Karpas-422 (cell line): ENCODE results near the gene CFAP100. TPM values are rescaled to one million over a fixed set of nuclear protein-coding genes. Genes with fewer than 3 reads are reported as not detected.

Experiments
- DNase-seq: peaks from one replicate; pipeline ENCODE4 v3.0.0-alpha.2; 2015
- H2AFZ ChIP-seq: fragments of 200-600 bp; sonication (generic); 2 replicates; pipeline ENCODE4 v1.6.1; 2014; ENCODE audit warnings: antibody characterized with exemption, low read length, mixed read lengths
- H3K27ac ChIP-seq: fragments of 200-600 bp; sonication (generic); 2 replicates; pipeline ENCODE4 v1.5.1; 2014; ENCODE audit warnings: mild to moderate bottlenecking, low read length, moderate library complexity
- H3K27me3 ChIP-seq: fragments of 200-600 bp; sonication (generic); 2 replicates; pipeline ENCODE4 v1.6.1; 2014; ENCODE audit warnings: low read length, mixed read lengths
- H3K36me3 ChIP-seq: fragments of 200-600 bp; sonication (generic); 2 replicates; pipeline ENCODE4 v1.6.1; 2014; ENCODE audit warnings: low read length, mixed read lengths; ENCODE audit not compliant: insufficient read depth
- H3K4me1 ChIP-seq: fragments of 200-600 bp; sonication (generic); 2 replicates; pipeline ENCODE4 v1.6.1; 2014; ENCODE audit warnings: mild to moderate bottlenecking, low read length, mixed read lengths
- H3K4me2 ChIP-seq: fragments of 200-600 bp; sonication (generic); 2 replicates; pipeline ENCODE4 v1.6.1; 2014; ENCODE audit warnings: low read length, low read depth, mild to moderate bottlenecking; ENCODE audit not compliant: poor library complexity, severe bottlenecking
- H3K4me3 ChIP-seq: fragments of 200-600 bp; sonication (generic); 2 replicates; pipeline ENCODE4 v1.5.1; 2014; ENCODE audit warnings: mild to moderate bottlenecking, antibody characterized with exemption, low read length, mixed read lengths
- H3K79me2 ChIP-seq: fragments of 200-600 bp; sonication (generic); 2 replicates; pipeline ENCODE4 v1.6.1; 2014; ENCODE audit warnings: mild to moderate bottlenecking, low read length, mixed read lengths
- H3K9ac ChIP-seq: fragments of 200-600 bp; sonication (generic); 2 replicates; pipeline ENCODE4 v1.6.0; 2014; ENCODE audit warnings: low read length
- H3K9me2 ChIP-seq: fragments of 200-600 bp; sonication (generic), shearing (Covaris generic); replicated peaks from 2 replicates; pipeline ENCODE4 v1.6.0; 2014; ENCODE audit warnings: mild to moderate bottlenecking, low read length, moderate library complexity; ENCODE audit not compliant: insufficient read depth
- H3K9me3 ChIP-seq: fragments of 300-700, 200-600 bp; sonication (generic); 2 replicates; pipeline ENCODE4 v1.6.1; 2014; ENCODE audit warnings: low read length, mixed read lengths
- H4K20me1 ChIP-seq: fragments of 200-600 bp; sonication (generic); 2 replicates; pipeline ENCODE4 v1.6.1; 2014; ENCODE audit warnings: mild to moderate bottlenecking, antibody characterized with exemption, low read length, low read depth; ENCODE audit not compliant: insufficient read depth
- total RNA-seq: library from RNA; depleted of rRNA; stranded (reverse); fragments of >200 nt; shearing (Covaris generic); gene quantifications from 2 replicates; pipeline ENCODE4 v1.2.3, GENCODE V29; 2014; ENCODE audit warnings: low replicate concordance

CFAP100 gene
- total RNA-seq, 1 experiment from 2014 or later, result not detected

GRCh38 chr3:126476166-126477060 is 81.7 kb downstream of the CFAP100 start:
- Histone ChIP-seq H3K9ac (no peak overlapping the region), H3K79me2 (peaks cover 37% of the 10 kb centered on the region)

GRCh38 chr3:126477061-126477380 is 82.3 kb downstream of the CFAP100 start:
- Histone ChIP-seq H2AFZ (no peak overlapping the region), H3K9me3 (no peaks in the 10 kb centered on the region), H3K9me2 (no peaks in the 10 kb centered on the region), H3K4me1 (peaks cover 27% of the 10 kb centered on the region), H3K4me3 (no peak overlapping the region), H3K27me3 (no peaks in the 10 kb centered on the region), H3K36me3 (peaks cover 4% of the 10 kb centered on the region; the same call in 1 of the 2 replicates), H3K4me2 (no peak overlapping the region), H3K27ac (no peak overlapping the region), H4K20me1 (peaks cover 14% of the 10 kb centered on the region; the same call in 1 of the 2 replicates), H3K9ac (no peak overlapping the region), H3K79me2 (peaks cover 31% of the 10 kb centered on the region)
- no peak for DNase-seq

More at GRCh38 chr3:126476166-126477060, 81.7 kb downstream of the CFAP100 start:
- Histone ChIP-seq H2AFZ (0 out of 2 replicates have a peak overlapping the region, but pooled peaks have one; percentile 43), H3K27ac (no peak overlapping the region), H3K9me2 (no peaks in the 10 kb centered on the region), H3K36me3 (peaks cover 10% of the 10 kb centered on the region; the same call in 1 of the 2 replicates), H3K27me3 (no peaks in the 10 kb centered on the region), H3K4me1 (peaks cover 27% of the 10 kb centered on the region), H3K4me3 (no peak overlapping the region), H3K9me3 (no peaks in the 10 kb centered on the region), H4K20me1 (peaks cover 14% of the 10 kb centered on the region; the same call in 1 of the 2 replicates), H3K4me2 (no peak overlapping the region)
- peak; percentile 53 for DNase-seq

GRCh38 chr3:126478581-126479310 is 84.0 kb downstream of the CFAP100 start:
- Histone ChIP-seq H3K9ac (no peak overlapping the region), H3K27me3 (no peaks in the 10 kb centered on the region), H3K4me3 (no peak overlapping the region), H3K9me2 (no peaks in the 10 kb centered on the region), H3K27ac (no peak overlapping the region), H3K36me3 (no peaks in the 10 kb centered on the region), H3K4me1 (peaks cover 10% of the 10 kb centered on the region), H3K9me3 (no peaks in the 10 kb centered on the region), H4K20me1 (peaks cover 6% of the 10 kb centered on the region; the same call in 1 of the 2 replicates), H3K4me2 (no peak overlapping the region), H2AFZ (no peak overlapping the region), H3K79me2 (peaks cover 14% of the 10 kb centered on the region)
- no peak for DNase-seq

GRCh38 chr3:126479642-126480041 is 84.9 kb downstream of the CFAP100 start:
- no peak for DNase-seq
- Histone ChIP-seq H4K20me1 (peaks cover 2% of the 10 kb centered on the region; the same call in 1 of the 2 replicates), H3K27ac (no peak overlapping the region), H3K4me1 (peaks cover 2% of the 10 kb centered on the region), H3K4me2 (no peak overlapping the region), H3K9me2 (no peaks in the 10 kb centered on the region), H3K4me3 (no peak overlapping the region), H2AFZ (no peak overlapping the region), H3K79me2 (peaks cover 5% of the 10 kb centered on the region), H3K9me3 (no peaks in the 10 kb centered on the region), H3K36me3 (no peaks in the 10 kb centered on the region), H3K9ac (no peak overlapping the region), H3K27me3 (no peaks in the 10 kb centered on the region)

DNA sequence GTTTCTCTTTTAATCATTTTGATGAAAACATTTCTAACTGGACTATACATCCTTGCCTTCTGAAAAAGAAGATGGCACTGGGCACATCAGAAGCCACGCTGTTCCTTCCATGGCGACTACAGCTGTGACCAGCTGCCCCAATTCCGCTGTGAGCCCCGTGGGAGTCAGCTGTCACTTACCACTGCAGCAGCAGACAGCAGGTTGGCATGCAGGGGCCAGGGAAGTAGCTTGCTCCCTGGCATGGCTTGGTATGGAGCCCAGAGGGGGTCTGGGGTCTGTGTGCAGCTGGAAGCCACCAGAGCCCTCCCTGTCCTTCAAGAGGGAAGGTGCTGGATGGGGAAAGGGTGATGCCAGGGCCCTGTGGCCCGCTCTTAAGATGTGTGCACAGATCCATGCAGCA is 85.5 kb downstream of the CFAP100 start:
- Histone ChIP-seq H3K4me3 (no peak overlapping the region), H3K9me3 (no peaks in the 10 kb centered on the region), H3K4me1 (no peaks in the 10 kb centered on the region), H3K27ac (no peak overlapping the region), H3K79me2 (no peaks in the 10 kb centered on the region), H4K20me1 (no peaks in the 10 kb centered on the region), H2AFZ (no peak overlapping the region), H3K9ac (no peak overlapping the region), H3K4me2 (no peak overlapping the region), H3K9me2 (no peaks in the 10 kb centered on the region), H3K36me3 (no peaks in the 10 kb centered on the region), H3K27me3 (no peaks in the 10 kb centered on the region)
- no peak for DNase-seq

DNA sequence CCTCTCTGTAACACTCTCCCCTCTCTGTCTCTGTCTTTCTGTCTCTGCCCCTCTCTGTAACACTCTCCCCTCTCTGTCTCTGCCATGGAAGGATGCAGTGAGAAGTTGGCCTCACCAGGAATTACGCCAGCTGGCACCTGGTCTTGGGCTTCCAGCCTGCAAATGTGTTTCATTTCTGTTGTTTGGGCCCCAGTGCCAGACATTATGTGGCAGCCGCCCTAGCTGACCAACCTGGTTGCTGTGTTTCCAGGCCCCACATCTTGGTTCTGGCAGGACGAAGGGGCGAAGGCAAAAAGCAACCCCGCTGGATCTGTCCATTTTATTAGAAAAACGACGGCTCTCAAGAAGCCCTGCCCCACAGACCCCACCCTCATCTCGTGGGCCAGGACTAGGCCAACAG is 86.2 kb downstream of the CFAP100 start:
- H3K9me3 ChIP-seq, result no peaks in the 10 kb centered on the region
- no peaks in the 10 kb centered on the region for H4K20me1 ChIP-seq
- no peak overlapping the region for H3K9ac ChIP-seq
- no peaks in the 10 kb centered on the region for H3K79me2 ChIP-seq
- no peaks in the 10 kb centered on the region for H3K36me3 ChIP-seq
- H3K9me2 ChIP-seq, result no peaks in the 10 kb centered on the region
- no peak for DNase-seq
- H3K27ac ChIP-seq, result no peak overlapping the region
- H3K27me3 ChIP-seq, result no peaks in the 10 kb centered on the region
- no peak overlapping the region for H3K4me3 ChIP-seq
- no peaks in the 10 kb centered on the region for H3K4me1 ChIP-seq
- no peak overlapping the region for H2AFZ ChIP-seq
- H3K4me2 ChIP-seq, result no peak overlapping the region

DNA sequence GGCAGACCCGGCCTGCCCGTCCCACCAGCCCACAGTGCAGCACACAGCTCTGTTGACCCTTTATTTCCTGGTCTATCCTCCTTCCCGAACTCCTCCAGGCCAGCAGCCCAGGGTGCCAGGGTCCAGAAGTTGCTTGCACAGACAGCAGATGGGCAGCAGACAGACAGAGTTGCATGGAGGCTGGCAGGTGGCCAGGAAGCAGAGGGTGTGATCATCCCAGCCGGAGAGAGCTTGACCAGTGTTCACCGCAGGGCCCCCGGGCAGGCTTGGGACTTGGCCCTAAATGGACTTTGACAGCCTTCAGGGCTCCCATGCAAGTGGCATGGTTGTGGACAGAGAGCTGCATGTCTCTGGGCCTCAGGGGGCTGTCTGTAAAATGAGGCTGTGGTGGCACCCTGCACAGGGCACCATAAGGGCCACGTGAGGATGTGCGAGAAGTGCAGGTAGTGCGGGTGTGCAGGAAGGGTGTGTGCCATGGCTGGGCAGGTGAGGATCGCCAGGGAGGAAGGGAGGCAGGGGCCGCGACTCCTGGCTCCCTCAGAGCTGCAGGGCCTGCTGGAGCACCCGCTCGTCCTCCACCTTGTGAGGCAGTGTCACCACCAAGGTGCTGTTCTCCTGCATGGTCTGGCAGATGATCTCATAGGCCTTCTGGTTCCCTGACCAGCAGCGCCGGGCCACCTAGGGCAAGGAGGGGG is 87.2 kb downstream of the CFAP100 start:
- no peaks in the 10 kb centered on the region for H3K36me3 ChIP-seq
- H3K4me2 ChIP-seq, result no peak overlapping the region

More for the DNA sequence above, 87.2 kb downstream of the CFAP100 start:
- Histone ChIP-seq H3K4me3 (no peak overlapping the region), H3K27ac (no peak overlapping the region), H3K9ac (no peak overlapping the region), H3K27me3 (no peaks in the 10 kb centered on the region), H3K9me3 (no peaks in the 10 kb centered on the region), H2AFZ (no peak overlapping the region), H3K4me1 (no peaks in the 10 kb centered on the region), H3K9me2 (no peaks in the 10 kb centered on the region), H4K20me1 (no peaks in the 10 kb centered on the region), H3K79me2 (no peaks in the 10 kb centered on the region)
- DNase-seq, result no peak
